T-helper 1 cell (primary cell): Measurements from ENCODE around the gene KRT4.

Experiments used
- DNase-seq, 5 donors: peaks; one replicate each; pipeline ENCODE4 v3.0.0-alpha.2; 2012 to 2020

The KRT4 gene

GRCh38 chr12:52821826-52822660 is 8.1 kb upstream of the KRT4 start:
- no peak for DNase-seq

GRCh38 chr12:52821071-52821730 is 7.3 kb upstream of the KRT4 start:
- no peak for DNase-seq

- DNase-seq, result no peak
Measured at GRCh38 chr12:52820521-52820920, 6.6 kb upstream of the KRT4 start.

- no peak for DNase-seq
Measured at GRCh38 chr12:52819731-52820510, 6.0 kb upstream of the KRT4 start.

GRCh38 chr12:52818887-52819420 is 5.0 kb upstream of the KRT4 start:
- no peak for DNase-seq

- no peak for DNase-seq
Measured at GRCh38 chr12:52818388-52818787, 4.5 kb upstream of the KRT4 start.

GRCh38 chr12:52817699-52818238 is 3.9 kb upstream of the KRT4 start:
- no peak for DNase-seq

- no peak for DNase-seq
Measured at GRCh38 chr12:52817003-52817698, 3.2 kb upstream of the KRT4 start.

- DNase-seq, result no peak
Measured at GRCh38 chr12:52815676-52816588, 2.0 kb upstream of the KRT4 start.

GRCh38 chr12:52815161-52815560 is 1.2 kb upstream of the KRT4 start:
- no peak for DNase-seq

- no peak for DNase-seq
Measured at GRCh38 chr12:52814710-52815155, 817 bp upstream of the KRT4 start.

- DNase-seq, result no peak
Measured at GRCh38 chr12:52813203-52813819, 605 bp downstream of the KRT4 start.

- DNase-seq, result no peak
Measured at GRCh38 chr12:52812749-52813148, 1.2 kb downstream of the KRT4 start.

GRCh38 chr12:52812073-52812400 is 1.9 kb downstream of the KRT4 start:
- no peak for DNase-seq

GRCh38 chr12:52811191-52812072 is 2.5 kb downstream of the KRT4 start:
- DNase-seq, result no peak

GRCh38 chr12:52810554-52810953 is 3.4 kb downstream of the KRT4 start:
- no peak for DNase-seq

- DNase-seq, result no peak
Measured at GRCh38 chr12:52809166-52809565, 4.8 kb downstream of the KRT4 start.

- no peak for DNase-seq
Measured at GRCh38 chr12:52808573-52809160, 5.2 kb downstream of the KRT4 start.
